GM23338 (cell line): ENCODE data around the gene FOXP1.

Experiments used
- CTCF ChIP-seq, 2 experiments: fragments of 200-600 bp in 1 of 2; sonication (generic) in 1 of 2; conservative IDR thresholded peaks; 2 replicates each; pipeline versions ENCODE4 v1.5.1 to v1.6.1; 2016 to 2017; ENCODE audit warnings: antibody characterized with exemption in 2 of 2, low read depth in 2 of 2, mild to moderate bottlenecking in 2 of 2, moderate library complexity in 1 of 2
- ETS1 ChIP-seq: IDR thresholded peaks from 2 replicates; pipeline ENCODE4 v1.6.1; 2016; ENCODE audit warnings: antibody characterized with exemption

GRCh38 chr3:71327936-71328335, 255.6 kb downstream of the FOXP1 start:
- TF ChIP-seq CTCF (conservative IDR thresholded peaks at IDR 0.05; ENCODE audit: low read depth in 2 of 2) (no peak), ETS1 (no peak)
